RPMI7951 (cell line): ENCODE measurements around the gene AKAP13. TPM values are rescaled to one million over a fixed set of nuclear protein-coding genes. Genes with fewer than 3 reads are reported as not detected.

ENCODE experiments used
- DNase-seq: peaks from one replicate; pipeline ENCODE4 v3.0.0-alpha.2; 2012; ENCODE audit warnings: low read depth
- total RNA-seq: library from RNA; depleted of rRNA; stranded (reverse); fragments of >200 nt; shearing (Covaris generic); gene quantifications from 2 replicates; pipeline ENCODE4 v1.2.3, GENCODE V29; 2014

AKAP13 gene
- total RNA-seq, 1 experiment from 2014 or later = 28.5 TPM

DNA sequence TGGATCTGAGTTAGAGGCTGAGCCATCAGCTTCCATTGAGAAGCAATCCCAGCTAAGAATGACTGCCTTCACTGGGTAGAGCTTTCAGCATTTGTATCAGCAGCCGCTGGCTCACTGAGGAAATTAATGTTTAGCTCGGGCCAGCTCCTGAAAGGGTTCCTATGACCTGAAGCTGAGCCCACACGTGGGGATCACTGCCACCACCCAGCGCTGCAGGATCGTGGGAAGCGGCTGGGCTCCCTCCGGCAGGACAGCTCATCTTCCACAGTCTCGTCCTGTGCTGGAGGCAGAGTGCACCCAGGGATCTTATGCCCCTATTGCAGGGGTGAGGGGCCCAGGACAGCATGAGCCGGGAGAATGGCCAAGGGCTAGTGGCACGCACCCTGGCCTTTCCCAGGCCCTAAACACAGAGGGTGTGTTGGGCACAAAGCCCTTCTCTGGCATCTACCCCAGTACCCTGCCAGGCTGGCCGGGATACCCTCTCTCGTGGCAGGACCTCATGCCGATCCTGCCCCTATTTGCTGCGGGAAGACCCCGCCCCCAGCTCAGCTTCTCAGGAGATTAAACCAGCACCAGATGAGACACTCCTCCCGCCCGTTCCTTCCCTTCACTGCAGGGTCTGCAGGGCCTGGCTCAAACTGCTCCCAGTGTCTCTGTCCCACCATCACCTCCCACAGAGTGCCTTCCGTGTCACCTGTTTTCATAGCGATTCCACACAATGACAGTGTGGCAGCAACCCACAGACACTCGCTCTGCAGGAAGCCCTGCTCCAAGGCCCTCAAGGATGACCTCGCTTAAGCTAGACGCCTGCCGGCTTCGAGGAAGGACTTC lies 385.8 kb downstream of the AKAP13 start:
- DNase-seq = no peak

DNA sequence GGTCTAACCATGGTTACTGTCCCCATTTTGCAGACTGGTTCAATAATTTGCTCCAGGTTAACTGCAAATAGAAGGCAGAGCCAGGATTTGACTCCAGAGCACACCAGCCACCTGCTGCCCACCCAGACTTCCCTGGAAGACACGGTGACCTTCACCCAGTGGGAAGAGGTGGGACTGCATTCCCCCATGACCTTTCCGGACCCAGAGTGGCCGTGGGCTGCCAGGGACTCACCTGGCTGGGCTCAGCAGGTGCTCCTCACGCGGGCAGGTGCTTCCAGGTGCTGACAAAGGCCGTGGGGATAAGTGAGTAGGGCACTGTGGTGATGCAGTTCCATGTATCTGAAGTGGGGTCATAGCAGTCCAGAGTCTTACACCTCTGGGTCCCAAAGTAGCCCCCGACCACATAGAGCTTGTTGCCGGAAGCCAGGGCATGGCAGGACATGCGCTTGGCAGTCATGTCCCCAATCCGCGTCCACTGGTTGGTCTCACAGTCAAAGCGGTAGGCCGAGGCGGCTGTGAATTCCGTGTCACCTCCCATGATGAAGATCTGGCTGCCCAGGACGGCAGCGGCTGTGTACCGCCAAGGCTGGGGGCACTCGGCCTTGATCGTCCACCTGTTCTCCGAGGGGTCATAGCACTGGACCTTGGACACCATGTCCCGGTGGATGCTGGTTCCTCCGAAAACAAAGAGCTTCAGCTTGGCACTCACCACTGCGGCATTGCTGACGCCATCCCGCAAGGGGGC lies 387.6 kb downstream of the AKAP13 start:
- no peak for DNase-seq

DNA sequence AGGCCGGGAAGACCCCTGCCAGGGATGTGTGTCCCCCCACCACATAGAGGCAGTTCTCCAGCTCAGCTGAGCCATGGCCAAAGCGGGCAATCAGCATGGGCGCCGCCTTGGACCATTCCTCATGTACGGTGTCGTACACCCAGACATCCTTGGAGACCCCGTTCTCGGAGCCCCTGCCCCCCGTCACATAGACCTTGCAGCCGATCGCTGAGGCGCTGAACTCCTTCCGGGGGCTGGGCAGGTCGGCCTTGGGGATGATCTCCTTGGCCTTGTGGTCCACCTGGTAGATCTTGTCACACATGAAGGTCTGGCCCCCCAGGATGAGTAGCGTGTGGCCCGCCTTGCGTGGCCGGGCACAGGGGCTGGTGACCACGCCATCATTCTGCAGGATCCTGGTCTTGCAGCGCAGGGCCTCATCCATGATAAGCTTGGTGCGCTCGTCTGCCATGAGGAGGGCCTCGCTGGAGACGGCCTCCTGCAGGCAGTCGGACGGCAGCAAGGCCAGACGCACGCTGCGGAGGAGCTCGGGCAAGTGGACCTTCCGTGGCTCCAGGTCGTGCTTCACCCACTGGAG lies 388.3 kb downstream of the AKAP13 start:
- DNase-seq = no peak

DNA sequence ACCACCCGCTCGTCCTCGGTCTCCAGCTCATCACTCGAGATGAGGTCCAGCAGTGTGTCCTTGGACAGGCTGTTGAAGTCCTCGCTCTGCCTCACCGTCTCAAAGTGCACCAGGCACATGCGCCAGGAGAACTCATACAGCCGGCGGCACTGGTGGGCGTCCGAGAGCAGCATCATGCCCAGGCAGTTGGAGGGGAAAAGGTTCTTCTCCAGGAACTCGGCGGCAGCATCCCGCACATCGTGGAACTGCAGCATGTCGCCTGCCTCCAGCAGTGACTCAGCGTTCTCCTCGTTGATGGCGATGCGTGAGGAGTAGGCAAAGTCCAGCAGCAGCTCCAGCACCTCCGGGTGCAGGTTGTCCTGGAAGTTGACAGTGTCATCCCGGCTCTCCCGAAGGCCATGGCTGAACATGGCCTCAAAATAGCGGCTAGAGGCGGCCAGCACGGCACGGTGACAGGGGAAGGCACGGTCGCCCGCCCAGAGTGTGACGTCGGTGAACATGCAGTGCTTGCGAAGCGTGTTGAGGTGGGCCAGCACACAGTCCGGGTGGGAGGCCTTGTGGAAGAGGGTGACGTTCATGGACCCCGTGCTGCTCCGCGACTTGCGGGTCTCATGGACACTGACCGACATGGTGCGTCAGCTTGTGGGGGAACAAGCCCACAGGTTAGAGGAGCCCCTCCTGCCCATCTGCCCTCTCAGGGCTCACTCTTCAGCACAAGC lies 388.9 kb downstream of the AKAP13 start:
- DNase-seq = no peak

DNA sequence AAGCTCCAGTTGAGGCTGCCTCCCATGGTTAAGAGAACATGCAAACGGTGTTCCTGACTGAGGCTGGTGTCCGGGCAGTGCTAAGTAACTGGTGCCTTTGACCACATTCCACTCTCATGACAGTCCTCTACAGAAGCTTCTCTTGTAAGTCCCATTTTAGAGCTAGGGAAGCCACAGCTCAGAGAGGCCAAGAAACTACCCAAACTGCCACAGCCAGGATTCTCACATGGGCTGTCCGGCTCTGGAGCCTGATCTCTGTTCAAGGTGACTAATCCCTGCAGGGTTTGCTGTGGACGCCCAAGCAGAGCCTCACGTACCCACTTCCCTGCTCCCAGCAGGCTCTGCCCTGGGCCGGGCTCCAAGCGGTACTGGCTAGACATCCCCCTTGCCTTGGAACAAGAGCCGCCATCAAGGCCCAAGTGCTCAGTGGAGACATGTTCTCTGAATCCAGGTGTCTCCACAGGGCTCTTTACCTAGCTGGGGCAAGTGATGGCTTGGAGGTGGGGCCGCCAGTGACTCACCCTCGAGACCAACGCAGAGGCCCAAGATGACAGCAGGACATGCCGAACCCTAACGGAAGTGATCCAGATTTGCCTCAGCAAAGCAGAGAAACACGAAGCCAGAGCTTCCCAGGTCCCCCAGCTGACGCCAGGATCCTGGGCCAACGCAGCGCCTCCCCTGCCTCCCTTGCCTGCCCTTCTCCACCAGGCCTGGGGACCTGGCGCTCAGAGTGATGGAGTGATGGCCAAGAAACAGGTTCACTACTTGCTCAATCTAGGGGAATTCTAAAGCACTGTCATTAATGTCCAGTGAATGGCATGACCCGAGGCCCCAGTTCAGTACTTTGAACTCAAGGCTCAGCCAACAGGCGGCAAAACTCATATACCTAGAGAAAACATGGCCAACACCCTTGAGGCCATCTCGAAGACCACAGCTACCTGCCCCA lies 390.0 kb downstream of the AKAP13 start:
- no peak for DNase-seq

DNA sequence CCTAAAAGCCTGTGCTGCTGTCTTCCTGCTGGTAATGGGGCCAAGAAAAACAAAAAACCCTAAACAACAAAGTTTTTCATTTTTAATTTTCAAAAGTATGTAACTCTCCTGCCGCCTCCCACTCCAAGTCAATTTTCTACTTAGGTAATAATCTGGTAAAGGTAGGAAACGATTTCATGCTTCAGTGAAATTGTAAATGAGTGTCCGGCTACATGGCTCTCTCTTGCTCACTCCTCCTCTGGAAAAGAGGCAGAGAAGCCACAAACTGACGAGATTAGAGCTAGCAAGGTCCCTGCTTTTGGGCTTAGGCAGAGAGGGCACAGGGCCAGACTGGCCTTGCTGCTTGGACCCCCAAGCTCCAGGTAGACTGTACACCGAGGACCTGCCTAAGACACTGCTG lies 390.9 kb downstream of the AKAP13 start:
- DNase-seq = no peak

DNA sequence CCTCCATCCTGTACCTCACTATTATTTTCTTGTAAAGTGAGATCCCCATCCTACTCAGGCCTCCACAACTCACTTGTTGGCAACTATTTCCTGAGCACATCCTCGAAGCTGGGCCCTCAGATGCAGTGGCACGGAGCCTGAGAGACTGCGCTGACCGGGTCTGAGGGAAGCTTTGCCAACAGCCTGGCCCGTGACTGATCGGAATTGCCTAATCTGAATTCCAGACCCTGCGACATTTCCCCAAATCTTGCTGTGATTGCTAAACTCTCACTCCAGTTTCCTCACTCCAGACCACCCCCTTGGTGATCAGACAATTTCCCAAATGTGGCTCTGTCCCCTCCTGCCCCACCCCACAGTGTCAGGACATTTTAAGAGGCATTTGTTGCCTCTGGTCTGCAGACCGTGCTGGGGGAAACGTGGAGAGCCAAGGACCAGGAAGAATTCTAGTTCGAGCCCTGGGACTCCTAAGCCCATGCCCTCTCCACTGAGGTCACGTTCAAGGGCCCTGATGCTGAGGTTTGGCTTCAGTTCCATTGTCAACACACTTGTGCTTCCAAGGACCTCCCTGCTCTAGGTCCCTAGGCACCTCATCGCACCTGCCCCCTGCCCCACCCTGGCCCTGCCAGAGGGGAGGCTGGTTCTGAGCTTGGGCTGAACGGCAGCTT lies 391.5 kb downstream of the AKAP13 start:
- DNase-seq = no peak

DNA sequence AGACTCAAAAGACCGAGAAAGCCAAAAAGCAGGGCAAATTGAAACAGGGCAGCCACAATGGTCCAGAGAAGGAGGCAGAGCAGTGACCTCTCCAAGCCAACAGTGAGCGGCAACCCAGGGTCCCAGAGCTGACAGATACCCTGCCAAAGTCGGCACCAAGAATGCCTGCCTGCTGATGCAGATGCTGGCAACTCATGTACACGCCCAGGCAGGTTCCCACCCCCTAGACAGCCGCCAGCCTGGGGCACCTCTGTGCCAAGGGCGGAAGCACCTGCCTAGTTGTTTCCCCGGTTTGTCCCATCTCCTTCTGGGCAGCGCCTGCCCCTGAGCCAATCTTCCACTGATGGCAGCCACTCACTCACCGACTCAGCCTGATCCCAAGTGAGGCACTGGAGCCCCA lies 392.3 kb downstream of the AKAP13 start:
- no peak for DNase-seq

DNA sequence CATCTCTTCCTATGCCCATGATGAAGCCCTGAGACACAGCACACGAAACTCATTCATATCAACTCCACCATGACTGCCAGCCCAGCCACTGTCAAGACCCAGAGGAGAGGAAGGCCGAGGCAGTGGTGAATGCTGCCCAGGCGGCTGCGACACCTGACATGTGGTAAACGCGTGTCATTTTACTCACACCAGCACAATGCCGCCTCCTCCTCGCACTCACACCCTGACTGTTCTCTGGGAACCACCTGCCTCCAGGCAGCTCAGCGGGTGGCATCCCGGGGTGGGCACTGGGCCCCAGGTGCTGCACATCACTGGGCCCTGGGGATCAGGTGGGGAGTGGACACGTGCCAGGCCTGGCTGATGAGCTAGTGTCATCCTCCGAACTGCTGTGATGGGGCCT lies 392.8 kb downstream of the AKAP13 start:
- no peak for DNase-seq

DNA sequence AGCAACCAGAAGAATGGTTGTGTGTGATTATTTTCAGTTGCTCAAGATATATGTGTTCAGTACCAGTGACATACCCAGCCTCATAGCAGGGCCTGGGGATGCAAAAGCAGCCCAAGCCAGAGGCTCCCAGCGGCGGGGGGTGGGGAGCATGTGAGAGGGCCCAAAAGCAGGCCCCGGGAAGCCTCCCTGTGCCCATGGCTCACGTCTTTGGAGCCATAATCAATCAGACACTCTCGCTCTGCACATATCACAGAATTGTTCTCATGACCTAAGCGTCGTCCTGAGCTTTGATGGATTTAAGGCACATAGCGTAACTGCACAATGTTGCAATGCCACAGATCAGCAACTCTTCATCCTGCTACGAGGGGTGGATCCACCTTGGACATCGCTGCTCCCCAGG lies 393.6 kb downstream of the AKAP13 start:
- no peak for DNase-seq

DNA sequence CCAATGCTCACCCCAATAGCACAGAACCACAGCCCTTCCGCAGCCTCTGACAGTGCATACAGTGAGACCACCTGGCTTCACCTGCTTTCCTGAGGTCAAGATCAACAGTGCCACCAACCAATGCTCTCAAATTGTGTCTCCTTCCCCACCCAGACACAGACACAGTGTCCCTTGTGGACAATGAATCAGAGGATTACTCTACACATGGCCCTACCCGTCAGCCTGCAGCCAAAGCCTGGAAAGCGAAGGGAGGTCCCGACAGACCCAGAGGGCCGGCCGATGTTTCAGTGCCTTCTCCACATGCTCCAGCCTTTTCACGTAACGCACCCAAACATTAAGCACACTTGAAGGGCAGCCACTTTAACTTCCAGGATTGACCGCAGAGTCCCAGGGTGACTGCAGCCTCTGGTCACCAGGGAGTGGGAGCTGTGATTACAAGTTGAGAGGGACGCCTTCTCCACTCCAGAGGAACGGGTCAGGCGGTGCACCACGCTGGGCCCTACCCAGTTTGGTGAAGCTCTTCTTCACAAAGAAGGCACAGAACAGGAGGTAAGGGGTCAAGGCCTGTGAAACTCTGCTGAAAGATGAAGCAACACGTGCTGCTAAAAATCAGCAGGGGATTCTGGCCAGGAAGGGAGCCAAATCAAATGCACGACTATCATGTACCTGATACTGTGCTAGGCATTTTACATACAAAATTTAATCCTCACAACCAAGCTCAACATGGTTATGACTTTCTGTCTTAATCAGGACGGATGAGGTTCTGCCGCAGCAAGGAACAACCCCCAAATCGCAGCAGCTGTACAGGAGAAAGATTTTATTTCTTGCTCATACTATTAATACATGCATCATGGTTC lies 397.1 kb downstream of the AKAP13 start:
- DNase-seq = no peak

DNA sequence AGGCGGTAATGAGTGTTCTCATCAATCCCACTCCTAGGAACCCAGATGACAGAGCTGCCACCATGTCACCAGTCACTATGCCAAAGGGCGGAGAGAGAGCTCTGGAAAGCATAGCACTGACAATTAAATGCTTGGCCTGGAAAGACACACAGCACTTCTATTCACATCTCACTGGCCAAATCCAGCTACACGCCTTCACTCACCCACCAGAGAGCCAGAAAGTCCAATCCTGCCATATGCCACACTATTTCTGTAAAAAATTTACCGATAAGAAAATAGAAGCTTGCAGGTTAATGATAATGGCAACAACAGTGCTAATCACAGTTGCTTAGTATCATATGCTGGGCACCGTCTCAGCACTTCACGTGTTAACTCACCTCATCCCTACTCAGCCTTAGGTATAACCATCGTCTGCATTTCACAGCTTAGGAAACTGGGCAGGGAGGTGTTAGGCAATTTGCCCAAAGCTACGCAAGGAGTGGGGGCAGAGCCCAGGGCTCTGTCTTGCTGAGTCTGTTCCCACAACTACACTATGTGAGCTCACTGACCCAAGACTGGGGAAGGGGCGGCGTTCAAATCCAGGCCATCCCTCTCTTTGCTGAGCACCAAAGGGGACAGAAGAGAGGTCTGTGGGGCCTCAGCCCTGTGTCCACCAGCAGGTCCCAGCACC lies 397.8 kb downstream of the AKAP13 start:
- no peak for DNase-seq

DNA sequence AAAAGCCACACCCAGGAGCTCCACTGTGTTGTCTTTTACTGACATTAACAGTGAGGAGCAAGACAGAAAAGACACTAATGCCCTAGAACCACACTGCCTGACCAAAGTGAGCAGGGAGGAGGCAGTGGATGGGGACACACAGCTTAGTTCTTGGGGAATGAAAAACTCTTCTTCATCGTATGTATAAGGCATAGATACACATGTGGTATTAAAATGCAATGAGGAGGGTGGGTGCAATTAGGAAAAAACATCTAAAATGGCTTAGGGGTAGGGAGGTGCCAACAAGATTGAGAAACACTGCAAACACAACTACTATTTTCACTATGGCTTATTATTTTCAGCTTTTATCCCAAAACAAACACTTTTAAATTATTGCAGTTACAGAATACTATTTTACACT lies 398.8 kb downstream of the AKAP13 start:
- DNase-seq = no peak

DNA sequence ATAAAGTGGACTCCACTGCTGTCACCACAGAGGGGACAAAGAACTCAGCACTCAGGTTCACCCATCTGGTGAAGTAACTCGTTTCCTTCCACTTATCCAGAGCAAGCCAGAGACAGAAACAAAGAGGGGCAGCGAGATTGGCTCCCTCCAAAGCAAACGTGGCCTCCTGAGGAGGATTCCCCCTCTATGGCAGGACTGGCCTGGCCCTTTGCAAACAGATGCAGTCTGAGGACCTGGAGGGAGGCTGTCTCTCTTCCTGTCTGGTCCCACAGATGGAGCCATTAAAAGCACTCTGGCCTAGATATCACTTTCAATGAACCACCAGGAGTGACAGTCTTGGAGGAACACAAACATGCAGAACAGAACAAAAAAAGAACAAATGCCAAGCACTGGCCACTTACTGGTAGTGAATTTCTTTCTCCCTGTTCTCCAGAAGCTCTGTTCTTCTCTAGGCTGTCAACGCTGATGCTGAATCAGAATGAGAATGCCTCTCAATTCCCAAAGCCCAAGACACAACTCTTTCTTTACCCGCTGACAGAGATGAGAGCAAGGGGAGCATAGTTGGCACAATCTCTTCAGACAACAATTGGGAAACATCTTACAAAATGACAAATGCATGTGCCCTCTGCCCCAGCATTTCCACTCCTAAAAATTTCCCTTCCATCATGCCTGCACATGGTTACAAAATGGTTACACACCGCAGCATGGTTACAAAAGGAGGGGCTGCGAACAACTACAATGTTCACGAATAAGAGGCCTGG lies 400.0 kb downstream of the AKAP13 start:
- no peak for DNase-seq

DNA sequence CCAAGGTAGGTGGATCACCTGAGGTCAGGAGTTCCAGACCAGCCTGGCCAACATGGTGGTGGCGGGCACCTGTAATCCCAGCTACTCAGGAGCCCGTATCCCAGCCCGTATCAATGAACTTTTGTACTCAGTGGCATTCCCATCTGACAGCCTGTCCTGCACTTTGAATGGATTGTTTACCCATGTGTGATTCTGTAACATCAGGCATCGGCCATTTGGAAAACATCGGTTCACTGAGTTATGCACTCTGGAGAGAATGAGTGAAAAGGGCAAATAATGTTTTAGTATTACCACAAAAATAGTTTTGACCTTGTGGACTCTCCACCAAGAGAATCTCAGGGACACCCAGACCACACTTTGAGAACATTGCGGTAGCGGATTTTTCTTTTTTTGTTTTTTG lies 400.7 kb downstream of the AKAP13 start:
- no peak for DNase-seq

DNA sequence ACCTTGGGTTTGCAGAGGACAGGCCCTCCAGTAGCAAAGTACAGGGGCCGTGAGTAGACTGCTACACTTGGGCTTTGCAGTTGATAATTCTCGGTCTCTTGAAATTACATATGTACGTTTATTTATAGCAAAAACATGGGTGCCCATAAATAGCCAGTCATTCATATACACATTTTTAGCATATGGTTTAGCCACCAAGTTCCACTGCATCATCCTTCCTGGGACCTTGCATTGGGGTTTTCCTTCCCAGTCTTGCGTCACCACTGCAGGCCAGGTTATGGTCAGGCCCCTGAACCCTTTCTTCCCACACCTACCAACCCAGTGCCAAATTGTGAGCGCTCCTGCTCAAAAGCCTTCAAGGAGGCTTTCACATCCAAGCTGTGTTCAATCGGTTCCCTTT lies 401.7 kb downstream of the AKAP13 start:
- DNase-seq = no peak

DNA sequence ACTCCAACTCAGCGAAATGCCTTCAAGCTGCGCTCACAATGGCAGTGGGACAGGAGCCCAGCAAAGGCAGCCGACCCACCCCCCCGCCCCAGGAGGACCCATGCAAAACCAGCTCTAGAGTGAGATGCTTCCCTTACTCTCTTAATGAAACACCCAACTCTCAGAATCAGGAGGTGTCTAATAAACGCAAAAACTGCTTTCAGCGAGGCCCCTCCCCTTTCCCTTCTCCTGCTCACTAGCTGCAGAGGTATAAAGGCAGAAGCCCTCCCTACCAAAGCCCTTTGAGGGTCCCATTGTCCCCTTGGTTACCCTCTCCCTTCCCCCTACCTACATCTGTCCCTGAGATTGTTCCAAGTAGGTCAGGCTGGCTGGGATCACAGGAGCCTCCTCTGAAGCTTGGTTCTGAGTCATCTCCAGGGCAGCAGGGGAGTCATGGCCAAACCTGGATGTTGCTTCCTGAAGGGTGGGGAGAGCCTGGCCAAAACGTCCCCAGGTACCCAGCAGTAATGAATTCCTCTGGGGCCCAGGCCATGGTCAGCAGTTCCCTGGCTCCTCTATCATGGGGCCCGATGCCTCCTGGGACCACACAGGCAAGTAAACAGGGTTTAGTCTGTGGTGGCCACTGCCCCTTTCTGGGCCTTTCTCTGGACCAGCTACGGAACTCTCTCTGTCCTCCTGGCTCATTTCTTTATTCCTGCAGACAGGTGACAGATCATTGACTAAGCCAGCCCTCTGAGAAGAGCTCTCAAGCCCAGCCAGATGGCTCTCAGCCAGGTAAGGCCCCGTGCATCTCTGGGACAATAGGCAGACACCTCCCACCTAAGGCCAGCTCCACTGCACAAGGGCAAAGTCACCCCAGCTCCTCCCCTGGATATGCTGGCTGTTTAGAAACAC lies 405.7 kb downstream of the AKAP13 start:
- DNase-seq = peak; percentile 48
